ENCODE data around the gene MAP2K2.
"Not testable (repeated sequence)": the region's sequence is repeated elsewhere in the genome, so short reads cannot be mapped to it uniquely, and the experiment has no call there.

The MAP2K2 gene

DNA sequence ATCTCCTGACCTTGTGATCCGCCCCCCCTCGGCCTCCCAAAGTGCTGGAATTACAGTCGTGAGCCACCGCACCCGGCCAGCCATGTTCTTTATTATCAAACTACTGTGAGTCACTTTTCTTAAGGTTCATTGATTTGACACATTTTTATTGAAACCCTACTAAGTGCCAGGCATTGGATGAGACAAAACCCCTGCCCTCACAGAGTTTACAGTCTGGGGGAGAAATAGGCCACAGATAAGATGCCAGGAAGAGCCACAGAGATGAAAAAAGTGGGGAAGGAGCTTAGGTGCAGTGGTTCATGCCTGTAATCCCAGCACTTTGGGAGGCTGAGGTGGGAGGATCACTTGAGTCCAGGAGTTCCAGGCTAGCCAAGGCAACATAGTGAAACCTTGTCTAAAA, 14.5 kb upstream of the MAP2K2 start:
- no CpG with 5 or more reads among the region's 5 CpGs for WGBS (ENCODE audit: extremely low coverage, insufficient coverage, low lambda C conversion rate)
- Histone ChIP-seq H3K4me3 (ENCODE audit: low read length) (no peak overlapping the region), H3K36me3 (ENCODE audit: control insufficient read depth, insufficient read depth, low read length) (no peaks in the 10 kb centered on the region), H2AK5ac (ENCODE audit: low read length) (no peak overlapping the region), H4K5ac (ENCODE audit: low read length) (no peak overlapping the region), H3K79me1 (ENCODE audit: low read length) (no peaks in the 10 kb centered on the region), H3K23ac (ENCODE audit: low read length) (no peak overlapping the region), H3K56ac (ENCODE audit: low read length) (no peak overlapping the region), H2BK120ac (ENCODE audit: low read depth, low read length) (no peak overlapping the region), H3K4me2 (ENCODE audit: low read length) (no peak overlapping the region), H3K4me1 (ENCODE audit: control insufficient read depth, low read depth, low read length) (no peaks in the 10 kb centered on the region), H2BK5ac (ENCODE audit: low read length) (no peak overlapping the region), H2BK15ac (replicated peaks; ENCODE audit: low read depth) (no peak overlapping the region), H3K27ac (ENCODE audit: low read depth, low read length) (no peak overlapping the region), H4K8ac (ENCODE audit: low read depth, low read length) (no peak overlapping the region), H3K18ac (ENCODE audit: low read length) (no peak overlapping the region), H3K27me3 (ENCODE audit: insufficient read depth, low read length, poor library complexity) (no peaks in the 10 kb centered on the region), H3K79me2 (ENCODE audit: control insufficient read depth, insufficient read depth, low read length) (no peaks in the 10 kb centered on the region), H3K4ac (ENCODE audit: low read depth, low read length) (no peak overlapping the region), H3K9ac (ENCODE audit: low read length) (no peak overlapping the region)
- no peak for DNase-seq

DNA sequence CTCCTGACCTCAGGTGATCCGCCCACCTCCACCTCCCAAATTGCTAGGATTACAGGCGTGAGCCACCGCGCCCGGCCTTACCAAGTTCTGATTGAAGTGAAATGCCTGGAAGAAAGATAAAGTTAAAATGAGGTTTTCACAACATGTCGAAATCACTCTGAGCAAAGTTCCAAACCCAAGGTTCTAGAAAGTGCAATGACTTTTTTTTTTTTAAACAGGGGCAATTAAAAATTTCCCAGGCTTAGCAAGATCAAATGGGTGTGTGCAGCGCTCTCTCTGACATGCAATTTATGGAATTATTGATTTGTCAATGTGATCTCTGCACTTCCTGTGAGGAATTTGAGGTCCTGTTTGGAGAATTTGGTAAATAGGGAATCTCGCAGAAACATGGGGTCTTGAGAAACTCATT, 12.8 kb upstream of the MAP2K2 start:
- no peak overlapping the region for H3K27ac ChIP-seq (ENCODE audit: low read depth, low read length)
- no peak overlapping the region for H3K4ac ChIP-seq (ENCODE audit: low read depth, low read length)
- no peak overlapping the region for H4K8ac ChIP-seq (ENCODE audit: low read depth, low read length)
- H3K4me2 ChIP-seq (ENCODE audit: low read length), result no peak overlapping the region
- H3K4me3 ChIP-seq (ENCODE audit: low read length), result no peak overlapping the region
- DNase-seq, result no peak
- H2BK15ac ChIP-seq (replicated peaks; ENCODE audit: low read depth), result no peak overlapping the region
- no peak overlapping the region for H3K23ac ChIP-seq (ENCODE audit: low read length)
- H2AK5ac ChIP-seq (ENCODE audit: low read length), result no peak overlapping the region
- no peak overlapping the region for H3K18ac ChIP-seq (ENCODE audit: low read length)
- no peak overlapping the region for H4K5ac ChIP-seq (ENCODE audit: low read length)
- no peaks in the 10 kb centered on the region for H3K4me1 ChIP-seq (ENCODE audit: control insufficient read depth, low read depth, low read length)
- no CpG with 5 or more reads among the region's 8 CpGs for WGBS (ENCODE audit: extremely low coverage, insufficient coverage, low lambda C conversion rate)
- H2BK5ac ChIP-seq (ENCODE audit: low read length), result no peak overlapping the region
- H3K9ac ChIP-seq (ENCODE audit: low read length), result no peak overlapping the region
- H2BK120ac ChIP-seq (ENCODE audit: low read depth, low read length), result no peak overlapping the region
- H3K79me2 ChIP-seq (ENCODE audit: control insufficient read depth, insufficient read depth, low read length), result no peaks in the 10 kb centered on the region
- H3K27me3 ChIP-seq (ENCODE audit: insufficient read depth, low read length, poor library complexity), result no peaks in the 10 kb centered on the region
- no peaks in the 10 kb centered on the region for H3K36me3 ChIP-seq (ENCODE audit: control insufficient read depth, insufficient read depth, low read length)
- H3K79me1 ChIP-seq (ENCODE audit: low read length), result no peaks in the 10 kb centered on the region
- H3K56ac ChIP-seq (ENCODE audit: low read length), result no peak overlapping the region

DNA sequence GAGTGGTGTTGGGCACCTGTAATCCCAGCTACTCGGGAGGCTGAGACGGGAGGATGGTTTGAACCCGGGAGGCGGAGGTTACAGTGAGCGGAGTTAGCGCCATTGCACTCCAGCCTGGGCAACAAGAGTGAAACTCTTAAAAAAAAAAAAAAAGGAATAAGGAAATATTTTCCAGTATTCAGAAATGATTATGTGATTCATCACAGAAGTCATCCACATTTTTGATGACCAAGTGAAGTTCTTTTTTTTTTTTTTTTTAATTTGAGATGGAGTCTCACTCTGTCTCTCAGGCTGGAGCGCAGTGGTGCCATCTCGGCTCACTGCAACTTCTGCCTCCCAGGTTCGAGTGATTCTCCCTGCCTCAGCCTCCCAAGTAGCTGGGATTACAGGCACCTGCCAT, 11.5 kb upstream of the MAP2K2 start:
- not testable (repeated sequence) for H2BK120ac ChIP-seq (ENCODE audit: low read depth, low read length); H3K4me3 ChIP-seq (ENCODE audit: low read length); H4K8ac ChIP-seq (ENCODE audit: low read depth, low read length); H3K36me3 ChIP-seq (ENCODE audit: control insufficient read depth, insufficient read depth, low read length); H3K4ac ChIP-seq (ENCODE audit: low read depth, low read length); H3K4me1 ChIP-seq (ENCODE audit: control insufficient read depth, low read depth, low read length); H3K4me2 ChIP-seq (ENCODE audit: low read length); H2BK15ac ChIP-seq (replicated peaks; ENCODE audit: low read depth); H3K27ac ChIP-seq (ENCODE audit: low read depth, low read length); H3K79me1 ChIP-seq (ENCODE audit: low read length); H2BK5ac ChIP-seq (ENCODE audit: low read length); H2AK5ac ChIP-seq (ENCODE audit: low read length); H3K18ac ChIP-seq (ENCODE audit: low read length); H3K27me3 ChIP-seq (ENCODE audit: insufficient read depth, low read length, poor library complexity); H3K23ac ChIP-seq (ENCODE audit: low read length); DNase-seq; H3K79me2 ChIP-seq (ENCODE audit: control insufficient read depth, insufficient read depth, low read length); H4K5ac ChIP-seq (ENCODE audit: low read length); H3K9ac ChIP-seq (ENCODE audit: low read length); H3K56ac ChIP-seq (ENCODE audit: low read length)
- no CpG with 5 or more reads among the region's 9 CpGs for WGBS (ENCODE audit: extremely low coverage, insufficient coverage, low lambda C conversion rate)

DNA sequence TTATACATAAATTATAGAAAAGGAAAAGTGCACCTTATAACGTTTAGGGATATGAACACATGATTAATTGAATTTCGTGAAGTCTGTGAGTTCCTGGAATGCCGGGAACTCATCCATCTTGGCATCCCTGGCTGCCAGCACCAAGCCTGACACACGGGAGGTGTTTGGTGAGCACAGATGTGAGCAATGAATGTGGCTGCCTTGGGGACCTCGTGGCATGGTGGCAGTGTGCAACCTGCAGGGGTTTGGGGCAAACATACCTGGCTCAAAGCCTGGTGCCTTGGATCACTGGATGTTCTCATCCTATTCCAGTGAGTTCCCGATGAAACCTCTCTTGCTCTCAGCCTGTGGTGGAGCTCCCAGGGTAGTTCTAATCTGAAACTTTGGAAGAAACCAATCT, 10.4 kb upstream of the MAP2K2 start:
- Histone ChIP-seq H3K23ac (ENCODE audit: low read length) (no peak overlapping the region), H3K4me2 (ENCODE audit: low read length) (no peak overlapping the region), H2BK15ac (replicated peaks; ENCODE audit: low read depth) (no peak overlapping the region), H3K36me3 (ENCODE audit: control insufficient read depth, insufficient read depth, low read length) (no peaks in the 10 kb centered on the region), H2BK5ac (ENCODE audit: low read length) (no peak overlapping the region), H3K27ac (ENCODE audit: low read depth, low read length) (no peak overlapping the region), H3K27me3 (ENCODE audit: insufficient read depth, low read length, poor library complexity) (no peaks in the 10 kb centered on the region), H3K9ac (ENCODE audit: low read length) (no peak overlapping the region), H3K18ac (ENCODE audit: low read length) (no peak overlapping the region), H3K56ac (ENCODE audit: low read length) (no peak overlapping the region), H3K4ac (ENCODE audit: low read depth, low read length) (no peak overlapping the region), H4K8ac (ENCODE audit: low read depth, low read length) (no peak overlapping the region), H3K79me2 (ENCODE audit: control insufficient read depth, insufficient read depth, low read length) (no peaks in the 10 kb centered on the region), H2BK120ac (ENCODE audit: low read depth, low read length) (no peak overlapping the region), H3K4me3 (ENCODE audit: low read length) (no peak overlapping the region), H3K4me1 (ENCODE audit: control insufficient read depth, low read depth, low read length) (no peaks in the 10 kb centered on the region), H2AK5ac (ENCODE audit: low read length) (no peak overlapping the region), H4K5ac (ENCODE audit: low read length) (no peak overlapping the region), H3K79me1 (ENCODE audit: low read length) (no peaks in the 10 kb centered on the region)
- no peak for DNase-seq
- no CpG with 5 or more reads among the region's 6 CpGs for WGBS (ENCODE audit: extremely low coverage, insufficient coverage, low lambda C conversion rate)

DNA sequence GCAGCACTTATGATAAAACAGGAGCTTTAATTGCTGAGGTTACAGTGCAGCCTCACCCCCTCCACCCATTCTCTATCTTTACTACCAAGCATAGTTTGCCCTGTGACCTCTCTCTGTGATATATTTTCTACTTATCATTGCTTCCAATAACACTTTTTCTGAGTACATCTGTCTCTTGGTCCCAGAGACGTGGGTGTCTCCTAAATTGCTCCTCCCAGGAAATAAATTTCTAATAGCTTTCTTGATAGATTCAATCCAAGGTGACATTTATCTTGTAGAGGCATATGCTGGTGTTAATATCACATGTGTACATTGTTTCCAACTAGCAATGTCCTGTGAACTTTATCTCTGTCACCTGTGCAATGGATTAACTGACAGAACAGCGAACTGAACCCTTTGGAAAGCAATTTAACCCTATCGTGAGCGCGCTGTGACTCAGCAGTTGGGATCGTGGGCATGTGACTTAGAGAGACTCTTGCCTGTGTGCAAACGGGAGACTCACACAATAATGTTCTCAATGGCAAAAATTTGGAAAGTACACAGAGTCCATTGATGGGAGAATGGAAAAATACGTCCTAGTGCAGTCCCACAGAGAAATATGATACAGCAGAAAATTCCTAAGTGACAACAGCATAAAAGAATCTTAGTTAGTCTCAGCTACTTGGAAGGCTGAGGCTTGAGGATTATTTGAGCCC, 7.0 kb upstream of the MAP2K2 start:
- no peak overlapping the region for H2BK15ac ChIP-seq (replicated peaks; ENCODE audit: low read depth)
- no peak overlapping the region for H2BK5ac ChIP-seq (ENCODE audit: low read length)
- no peak overlapping the region for H2BK120ac ChIP-seq (ENCODE audit: low read depth, low read length)
- no peaks in the 10 kb centered on the region for H3K36me3 ChIP-seq (ENCODE audit: control insufficient read depth, insufficient read depth, low read length)
- no peak overlapping the region for H3K23ac ChIP-seq (ENCODE audit: low read length)
- H3K27ac ChIP-seq (ENCODE audit: low read depth, low read length), result no peak overlapping the region
- H2AK5ac ChIP-seq (ENCODE audit: low read length), result no peak overlapping the region
- H3K9ac ChIP-seq (ENCODE audit: low read length), result no peak overlapping the region
- no peak overlapping the region for H3K18ac ChIP-seq (ENCODE audit: low read length)
- H3K79me1 ChIP-seq (ENCODE audit: low read length), result no peaks in the 10 kb centered on the region
- no peaks in the 10 kb centered on the region for H3K79me2 ChIP-seq (ENCODE audit: control insufficient read depth, insufficient read depth, low read length)
- no peaks in the 10 kb centered on the region for H3K27me3 ChIP-seq (ENCODE audit: insufficient read depth, low read length, poor library complexity)
- H3K4ac ChIP-seq (ENCODE audit: low read depth, low read length), result no peak overlapping the region
- DNase-seq, result no peak
- H3K4me3 ChIP-seq (ENCODE audit: low read length), result no peak overlapping the region
- no peak overlapping the region for H3K56ac ChIP-seq (ENCODE audit: low read length)
- no peak overlapping the region for H4K8ac ChIP-seq (ENCODE audit: low read depth, low read length)
- H3K4me1 ChIP-seq (ENCODE audit: control insufficient read depth, low read depth, low read length), result no peaks in the 10 kb centered on the region
- no peak overlapping the region for H3K4me2 ChIP-seq (ENCODE audit: low read length)
- WGBS (ENCODE audit: extremely low coverage, insufficient coverage, low lambda C conversion rate), result no CpG with 5 or more reads among the region's 8 CpGs
- no peak overlapping the region for H4K5ac ChIP-seq (ENCODE audit: low read length)

DNA sequence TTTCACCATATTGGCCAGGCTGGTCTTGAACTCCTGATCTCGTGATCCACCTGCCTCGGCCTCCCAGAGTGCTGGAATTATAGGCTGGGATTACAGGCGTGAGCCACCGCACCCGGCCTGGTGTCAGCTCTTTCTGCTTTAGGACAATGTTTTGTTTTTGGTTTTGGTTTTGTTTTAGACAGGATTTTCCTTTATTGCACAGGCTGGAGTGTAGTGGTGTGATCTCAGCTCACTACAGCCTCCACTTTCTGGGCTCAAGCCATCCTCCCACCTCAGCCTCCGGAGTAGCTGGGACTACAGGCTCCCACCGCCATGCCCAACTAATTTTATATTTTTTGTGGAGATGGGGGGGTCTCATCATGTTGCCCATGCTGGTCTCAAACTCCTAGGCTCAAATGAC, 5.1 kb upstream of the MAP2K2 start:
- H2BK120ac ChIP-seq (ENCODE audit: low read depth, low read length); H3K56ac ChIP-seq (ENCODE audit: low read length); H3K4me3 ChIP-seq (ENCODE audit: low read length); H3K23ac ChIP-seq (ENCODE audit: low read length); H4K5ac ChIP-seq (ENCODE audit: low read length); H3K4me1 ChIP-seq (ENCODE audit: control insufficient read depth, low read depth, low read length); H3K79me1 ChIP-seq (ENCODE audit: low read length); H3K4me2 ChIP-seq (ENCODE audit: low read length); DNase-seq; H2BK5ac ChIP-seq (ENCODE audit: low read length); H3K79me2 ChIP-seq (ENCODE audit: control insufficient read depth, insufficient read depth, low read length); H3K18ac ChIP-seq (ENCODE audit: low read length); H4K8ac ChIP-seq (ENCODE audit: low read depth, low read length); H3K9ac ChIP-seq (ENCODE audit: low read length); H3K4ac ChIP-seq (ENCODE audit: low read depth, low read length); H3K27ac ChIP-seq (ENCODE audit: low read depth, low read length); H2AK5ac ChIP-seq (ENCODE audit: low read length); H3K36me3 ChIP-seq (ENCODE audit: control insufficient read depth, insufficient read depth, low read length); H3K27me3 ChIP-seq (ENCODE audit: insufficient read depth, low read length, poor library complexity); H2BK15ac ChIP-seq (replicated peaks; ENCODE audit: low read depth): not testable (repeated sequence)
- WGBS (ENCODE audit: extremely low coverage, insufficient coverage, low lambda C conversion rate), result no CpG with 5 or more reads among the region's 7 CpGs

All from mesendoderm (in vitro differentiated cells).